ENCODE results near the gene ALDH1A3.
A peak's percentile ranks its signal among the peaks of the same experiment; 100 is the strongest.

The ALDH1A3 gene

GRCh38 chr15:100859970-100860828 lies 19.4 kb upstream of the ALDH1A3 start:
- no peak for DNase-seq

GRCh38 chr15:100860829-100861510 lies 18.7 kb upstream of the ALDH1A3 start:
- DNase-seq = no peak

GRCh38 chr15:100861511-100861991 lies 18.1 kb upstream of the ALDH1A3 start:
- DNase-seq = peak; percentile 81 to 83

GRCh38 chr15:100862162-100862561 lies 17.5 kb upstream of the ALDH1A3 start:
- DNase-seq = no peak

- DNase-seq = no peak
Measured at GRCh38 chr15:100863075-100863795, 16.4 kb upstream of the ALDH1A3 start.

GRCh38 chr15:100863796-100864267 lies 15.8 kb upstream of the ALDH1A3 start:
- peak; percentile 52 to 81 for DNase-seq

- no peak for DNase-seq
Measured at GRCh38 chr15:100866386-100867330, 13.0 kb upstream of the ALDH1A3 start.

GRCh38 chr15:100867433-100867832 lies 12.2 kb upstream of the ALDH1A3 start:
- no peak for DNase-seq

- DNase-seq = no peak
Measured at GRCh38 chr15:100869151-100869999, 10.3 kb upstream of the ALDH1A3 start.

- DNase-seq = peak; percentile 23 to 73
Measured at GRCh38 chr15:100873029-100873677, 6.5 kb upstream of the ALDH1A3 start.

GRCh38 chr15:100875495-100875894 lies 4.1 kb upstream of the ALDH1A3 start:
- no peak for DNase-seq

GRCh38 chr15:100875976-100876375 lies 3.7 kb upstream of the ALDH1A3 start:
- DNase-seq = no peak

GRCh38 chr15:100877551-100877950 lies 2.1 kb upstream of the ALDH1A3 start:
- DNase-seq = no peak

GRCh38 chr15:100878130-100878529 lies 1.5 kb upstream of the ALDH1A3 start:
- no peak for DNase-seq

- DNase-seq = no peak
Measured at GRCh38 chr15:100878648-100879047, 983 bp upstream of the ALDH1A3 start.

- DNase-seq = no peak
Measured at GRCh38 chr15:100879061-100879463, 569 bp upstream of the ALDH1A3 start.

GRCh38 chr15:100880139-100880896 lies 687 bp downstream of the ALDH1A3 start:
- DNase-seq = no peak

GRCh38 chr15:100880897-100881242 lies 1.2 kb downstream of the ALDH1A3 start:
- no peak for DNase-seq

- no peak for DNase-seq
Measured at GRCh38 chr15:100881573-100882336, 2.1 kb downstream of the ALDH1A3 start.
